ENCODE measurements around the gene RRAGB. TPM values are rescaled to one million over a fixed set of nuclear protein-coding genes. Genes with fewer than 3 reads are reported as not detected.
"Not testable (repeated sequence)": the region's sequence is repeated elsewhere in the genome, so short reads cannot be mapped to it uniquely, and the experiment has no call there.

The RRAGB gene, protein sequence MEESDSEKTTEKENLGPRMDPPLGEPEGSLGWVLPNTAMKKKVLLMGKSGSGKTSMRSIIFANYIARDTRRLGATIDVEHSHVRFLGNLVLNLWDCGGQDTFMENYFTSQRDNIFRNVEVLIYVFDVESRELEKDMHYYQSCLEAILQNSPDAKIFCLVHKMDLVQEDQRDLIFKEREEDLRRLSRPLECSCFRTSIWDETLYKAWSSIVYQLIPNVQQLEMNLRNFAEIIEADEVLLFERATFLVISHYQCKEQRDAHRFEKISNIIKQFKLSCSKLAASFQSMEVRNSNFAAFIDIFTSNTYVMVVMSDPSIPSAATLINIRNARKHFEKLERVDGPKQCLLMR
- 10 to 100 TPM; 43.2 to 51.7 (median 44.2) TPM for polyA plus RNA-seq (ENCODE audit: insufficient read length in 3 of 3)

DNA sequence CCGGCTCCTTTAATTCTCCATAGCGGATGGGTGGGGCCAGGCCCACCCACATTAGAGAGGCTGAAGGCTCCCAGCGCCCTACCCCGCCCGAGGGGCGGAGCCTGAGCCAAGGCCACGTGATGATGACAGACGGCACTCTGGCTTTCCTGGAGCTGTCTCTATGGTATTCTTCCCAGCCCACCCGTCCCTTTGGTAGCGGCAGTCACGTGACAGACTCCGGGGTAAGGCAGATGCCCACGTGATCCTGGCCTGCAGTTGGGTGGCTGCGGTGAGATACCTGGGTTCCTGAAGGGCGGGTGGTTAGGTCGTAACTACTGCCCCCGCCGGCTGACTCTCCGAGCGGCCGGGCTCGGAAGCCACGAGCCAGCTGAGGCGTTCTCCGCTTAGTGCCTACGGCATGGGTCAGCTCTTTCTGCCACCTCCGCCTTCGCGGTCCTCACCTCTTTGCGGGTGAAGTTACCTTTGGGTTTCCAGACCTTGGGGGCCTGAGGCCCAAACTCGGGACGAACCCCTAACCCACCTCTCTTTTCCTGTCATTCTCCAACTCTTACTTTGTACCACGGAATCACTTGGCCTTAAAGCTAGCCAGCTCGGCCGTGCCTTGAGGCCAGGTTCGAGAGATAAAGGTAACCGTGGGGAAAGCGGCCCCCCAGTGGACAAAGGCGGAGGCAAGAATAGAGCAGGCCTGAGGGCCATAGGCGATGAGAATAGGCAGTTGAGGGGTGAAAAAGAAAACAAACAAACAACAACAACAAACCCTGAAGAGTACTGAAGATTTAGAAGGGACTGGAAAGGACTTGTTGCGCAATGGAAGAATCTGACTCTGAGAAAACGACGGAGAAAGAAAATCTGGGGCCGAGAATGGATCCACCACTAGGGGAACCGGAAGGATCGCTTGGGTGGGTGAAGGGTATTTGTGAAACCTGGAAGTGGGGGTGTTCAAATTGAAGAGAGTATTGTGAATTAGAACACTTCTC is at the start of gene RRAGB:
RRAGB (plus strand) TSS at position 229 of the 977 bp plus-strand sequence; CDS start at position 808, 579 bp downstream.
- peak; percentile 71 to 85 (median 84) for DNase-seq (ENCODE audit: low read depth in 3 of 3, low spot score in 2 of 3)

DNA sequence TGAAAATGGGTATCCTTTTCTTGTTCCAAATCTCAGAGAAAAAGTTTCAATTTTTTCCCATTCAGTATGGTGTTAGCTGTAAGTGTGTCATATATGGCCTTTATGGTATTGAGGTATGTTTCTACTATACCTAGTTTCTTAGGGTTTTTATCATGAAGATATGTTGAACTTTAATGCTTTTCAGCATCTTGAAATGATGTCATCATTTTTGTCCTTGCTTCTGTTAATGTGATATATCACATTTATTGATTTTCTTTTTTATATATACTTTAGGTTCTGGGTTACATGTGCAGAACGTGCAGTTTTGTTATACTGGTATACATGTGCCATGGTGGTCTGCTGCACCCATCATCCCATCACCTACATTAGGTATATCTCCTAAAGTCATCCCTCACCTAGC is 49.5 kb upstream of the RRAGB start:
- no peak for DNase-seq (ENCODE audit: low read depth in 3 of 3, low spot score in 2 of 3)

DNA sequence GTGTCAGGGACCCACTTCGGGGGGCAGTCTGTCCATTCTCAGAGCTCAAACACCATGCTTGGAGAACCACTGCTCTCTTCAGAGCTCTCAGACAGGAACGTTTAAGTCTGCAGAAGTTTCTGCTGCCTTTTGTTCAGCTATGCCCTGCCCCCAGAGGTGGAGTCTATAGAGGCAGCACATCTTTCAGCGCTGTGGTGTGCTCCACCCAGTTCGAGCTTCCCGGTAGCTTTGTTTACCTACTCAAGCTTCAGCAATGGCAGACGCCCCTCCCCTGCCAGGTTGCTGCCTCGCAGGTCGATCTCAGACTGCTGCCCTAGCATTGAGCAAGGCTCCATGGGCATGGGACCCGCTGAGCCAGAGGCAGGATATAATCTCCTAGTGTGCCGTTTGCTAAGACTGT is 29.0 kb upstream of the RRAGB start:
- DNase-seq (ENCODE audit: low read depth in 3 of 3, low spot score in 2 of 3), result not testable (repeated sequence)

DNA sequence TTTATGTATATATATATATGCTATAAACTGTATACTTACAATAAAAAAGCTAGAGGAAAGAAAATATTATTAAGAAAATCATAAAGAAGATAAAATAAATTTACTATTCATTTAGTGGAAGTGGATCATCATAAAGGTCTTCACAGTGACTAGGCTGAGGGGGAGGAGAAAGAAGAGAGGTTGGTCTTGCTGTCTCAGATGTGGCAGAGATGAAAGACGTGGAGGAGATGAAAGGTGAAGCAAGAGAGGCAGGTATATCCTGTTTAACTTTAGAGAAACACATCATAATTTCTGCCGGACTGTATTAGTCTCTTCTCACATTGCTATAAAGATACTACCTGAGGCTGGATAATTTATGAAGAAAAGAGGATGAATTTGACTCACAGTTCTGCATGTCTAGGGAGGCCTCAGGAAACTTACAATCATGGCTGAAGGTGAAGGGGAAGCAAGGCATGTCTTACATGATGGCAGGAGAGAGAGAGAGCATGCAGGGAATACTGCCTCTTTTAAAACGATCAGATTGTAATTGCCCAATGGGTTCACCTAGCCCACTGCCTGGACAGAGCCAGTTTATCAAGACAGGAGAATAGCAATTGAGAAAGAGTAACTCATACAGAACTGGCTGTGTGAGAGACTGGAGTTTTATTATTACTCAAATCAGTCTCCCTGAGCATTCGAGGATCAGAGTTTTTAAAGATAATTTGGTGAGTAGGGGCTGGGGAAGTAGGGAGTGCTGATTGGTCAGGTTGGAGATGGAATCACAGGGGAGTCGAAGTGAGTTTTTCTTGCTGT is 22.1 kb upstream of the RRAGB start:
- DNase-seq (ENCODE audit: low read depth in 3 of 3, low spot score in 2 of 3), result no peak

DNA sequence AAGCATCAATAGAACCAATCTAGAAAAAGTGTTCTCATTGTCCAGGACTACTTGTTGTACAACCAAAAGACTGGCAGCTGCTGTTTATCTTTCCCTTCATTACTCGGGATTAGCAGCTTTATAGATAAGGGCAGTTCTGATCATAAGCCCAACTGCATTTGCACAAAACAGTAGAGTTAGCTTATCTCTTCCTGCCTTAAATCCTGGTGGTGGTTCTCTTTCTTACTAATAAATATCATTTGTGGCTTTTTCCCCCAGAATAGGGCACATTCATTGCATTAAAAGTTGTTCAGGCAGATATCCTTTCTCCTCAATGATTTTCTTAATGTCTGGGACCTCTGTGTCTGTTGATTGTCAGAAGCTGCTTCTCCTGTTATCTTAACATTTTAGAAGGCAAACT is 20.2 kb upstream of the RRAGB start:
- no peak for DNase-seq (ENCODE audit: low read depth in 3 of 3, low spot score in 2 of 3)

DNA sequence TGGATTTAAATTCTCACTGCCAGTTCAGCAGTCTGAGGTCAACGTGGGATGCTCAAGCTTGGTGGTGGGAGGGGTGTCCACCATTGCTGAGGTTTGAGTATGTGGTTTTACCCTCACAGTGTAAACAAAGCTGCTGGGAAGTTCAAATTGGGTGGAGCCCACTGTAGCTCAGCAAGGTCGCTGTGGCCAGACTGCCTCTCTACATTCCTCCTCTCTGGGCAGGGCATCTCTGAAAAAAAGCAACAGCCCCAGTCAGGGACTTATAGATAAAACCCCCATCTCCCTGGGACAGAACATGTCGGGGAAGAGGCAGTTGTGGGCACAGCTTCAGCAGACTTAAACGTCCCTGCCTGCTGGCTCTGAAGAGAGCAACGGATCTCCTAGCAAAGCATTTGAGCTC is 14.9 kb upstream of the RRAGB start:
- no peak for DNase-seq (ENCODE audit: low read depth in 3 of 3, low spot score in 2 of 3)

DNA sequence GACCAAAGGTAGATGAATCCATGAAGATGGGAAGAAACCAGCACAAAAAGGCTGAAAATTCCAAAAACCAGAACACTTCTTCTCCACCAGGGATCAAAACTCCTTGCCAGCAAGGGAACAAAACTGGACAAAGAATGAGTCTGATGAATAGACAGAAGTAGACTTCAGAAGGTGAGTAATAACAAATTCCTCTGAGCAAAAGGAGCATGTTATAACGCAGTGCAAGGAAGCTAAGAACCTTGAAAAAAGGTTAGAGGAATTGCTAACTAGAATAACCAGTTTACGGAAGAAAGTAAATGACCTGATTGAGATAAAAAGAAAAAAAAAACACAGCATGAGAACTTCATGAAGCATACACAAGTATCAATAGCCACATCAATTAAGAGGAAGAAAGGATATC is 14.1 kb upstream of the RRAGB start:
- DNase-seq (ENCODE audit: low read depth in 3 of 3, low spot score in 2 of 3), result not testable (repeated sequence)

DNA sequence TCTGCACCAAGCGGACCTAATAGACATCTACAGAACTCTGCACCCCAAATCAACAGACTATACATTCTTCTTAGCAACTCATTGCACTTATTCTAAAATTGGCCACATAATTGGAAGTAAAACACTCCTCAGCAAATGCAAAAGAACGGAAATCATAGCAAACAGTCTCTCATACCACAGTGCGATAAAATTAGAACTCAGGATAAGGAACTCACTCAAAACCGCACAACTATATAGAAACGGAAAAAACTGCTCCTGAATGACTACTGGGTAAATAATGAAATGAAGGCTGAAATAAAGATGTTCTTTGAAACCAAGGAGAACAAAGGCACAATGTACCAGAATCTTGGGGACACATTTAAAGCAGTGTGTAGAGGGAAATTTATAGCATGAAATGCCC is 12.5 kb upstream of the RRAGB start:
- not testable (repeated sequence) for DNase-seq (ENCODE audit: low read depth in 3 of 3, low spot score in 2 of 3)

DNA sequence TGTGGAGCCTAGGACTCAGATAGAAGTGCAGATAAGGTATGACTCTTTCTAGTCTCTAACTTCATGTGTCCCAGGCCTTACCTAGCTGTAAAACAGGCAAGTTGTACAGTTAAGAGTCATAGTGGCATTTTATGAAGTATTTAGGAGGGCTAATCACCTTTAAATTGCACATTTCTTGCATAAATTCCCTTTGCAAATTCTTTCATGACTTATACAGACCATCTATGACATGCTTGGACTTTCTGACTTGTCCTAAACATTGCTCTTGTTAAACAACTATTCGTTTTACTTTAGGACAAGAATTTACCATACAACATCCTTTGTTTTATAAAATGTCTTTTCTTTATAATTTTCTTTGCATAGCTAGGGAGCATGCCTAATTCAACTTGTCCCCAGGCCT is 7.8 kb upstream of the RRAGB start:
- no peak for DNase-seq (ENCODE audit: low read depth in 3 of 3, low spot score in 2 of 3)

DNA sequence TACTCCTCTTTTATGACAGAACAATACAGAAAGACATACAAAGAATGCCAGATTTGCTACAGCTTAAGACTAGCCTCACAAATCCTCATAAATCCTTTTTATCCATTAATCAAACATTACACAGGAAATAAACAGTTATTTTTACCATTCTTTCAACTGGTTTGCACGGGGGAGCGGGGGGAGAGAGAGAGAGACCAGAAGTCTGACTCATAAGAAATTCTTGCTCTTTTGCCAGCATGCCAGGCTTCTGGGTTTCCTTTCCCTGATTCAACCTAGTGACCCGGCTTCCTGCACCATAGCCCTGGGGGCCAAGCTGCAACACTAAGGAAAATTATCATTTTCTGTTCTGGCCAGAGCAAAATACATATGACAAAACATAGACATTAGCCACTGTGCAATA is 6.8 kb upstream of the RRAGB start:
- DNase-seq (ENCODE audit: low read depth in 3 of 3, low spot score in 2 of 3), result no peak

DNA sequence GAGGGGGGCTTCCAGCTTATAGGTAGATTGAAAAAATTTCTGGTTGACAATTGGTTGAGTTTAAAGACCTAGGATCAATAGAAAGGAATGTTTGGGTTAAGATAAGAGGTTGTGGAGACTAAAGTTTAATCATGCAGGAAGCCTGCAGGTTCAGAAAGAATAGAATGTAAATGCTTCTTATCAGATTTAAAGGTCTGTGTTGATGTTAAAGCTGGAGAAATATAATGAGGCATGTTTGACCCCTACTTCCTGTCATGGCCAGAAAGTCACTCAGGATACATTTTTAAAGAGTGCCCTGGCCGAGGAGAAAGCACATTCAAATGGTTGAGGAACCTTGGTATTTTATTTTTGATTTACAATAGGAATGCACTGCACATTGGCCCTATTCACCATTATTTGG is 3.9 kb upstream of the RRAGB start:
- no peak for DNase-seq (ENCODE audit: low read depth in 3 of 3, low spot score in 2 of 3)

DNA sequence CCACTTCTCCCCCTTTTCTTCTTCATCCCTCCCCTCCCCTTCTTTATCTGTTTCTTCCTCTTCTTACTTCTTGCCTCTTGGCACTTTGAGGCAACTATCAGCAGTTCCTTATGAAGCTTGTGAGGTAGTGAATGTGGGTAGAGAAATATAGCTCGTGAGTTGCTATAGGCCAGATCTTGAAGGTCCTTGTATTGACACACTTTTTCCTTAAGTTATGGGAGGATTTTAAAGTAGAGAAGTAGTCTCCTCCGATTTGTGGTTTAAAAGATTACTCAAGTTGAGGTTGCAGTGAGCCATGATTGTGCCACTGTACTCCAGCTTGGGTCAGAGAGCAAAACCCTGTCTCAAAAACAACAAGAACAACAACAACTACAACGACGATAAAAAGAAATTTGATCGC is 3.4 kb upstream of the RRAGB start:
- DNase-seq (ENCODE audit: low read depth in 3 of 3, low spot score in 2 of 3), result no peak

DNA sequence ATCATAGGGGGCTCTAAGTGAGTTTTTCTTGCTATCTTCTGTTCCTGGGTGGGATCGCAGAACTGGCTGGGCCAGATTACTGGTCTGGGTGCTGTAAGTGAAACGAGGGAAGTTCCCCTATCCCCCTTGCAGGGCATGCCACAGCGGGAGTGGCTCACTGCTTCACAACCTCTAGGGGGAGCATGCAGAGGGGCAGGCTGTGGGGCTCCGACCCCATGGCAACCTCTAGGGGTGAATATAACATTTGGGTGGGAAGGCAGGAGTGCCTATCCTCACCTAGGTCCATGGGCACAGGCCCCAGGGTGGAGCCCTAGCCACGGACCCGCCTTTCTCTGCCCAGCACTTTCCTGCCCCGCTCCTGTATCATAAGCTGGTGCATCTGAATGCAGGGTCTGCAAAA is 1.7 kb upstream of the RRAGB start:
- DNase-seq (ENCODE audit: low read depth in 3 of 3, low spot score in 2 of 3), result no peak

DNA sequence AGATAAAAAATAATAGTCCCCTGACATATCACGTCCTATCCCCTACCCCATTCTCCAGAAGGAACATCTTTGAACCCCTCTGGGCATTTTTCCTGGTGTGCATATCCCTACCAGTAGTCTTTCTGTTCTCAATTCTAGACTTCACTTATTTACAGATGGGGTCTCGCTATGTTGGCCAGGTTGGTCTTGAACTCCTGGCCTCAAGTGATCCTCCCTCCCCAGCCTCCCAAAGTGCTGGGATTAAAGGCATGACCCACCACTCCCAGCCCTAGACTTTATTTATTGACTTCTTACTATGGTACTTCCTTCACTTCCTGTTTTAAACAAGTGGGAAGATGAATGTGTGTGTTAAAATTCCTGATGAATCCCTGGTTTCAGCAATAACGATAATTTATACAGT is 612 bp upstream of the RRAGB start:
- no peak for DNase-seq (ENCODE audit: low read depth in 3 of 3, low spot score in 2 of 3)

DNA sequence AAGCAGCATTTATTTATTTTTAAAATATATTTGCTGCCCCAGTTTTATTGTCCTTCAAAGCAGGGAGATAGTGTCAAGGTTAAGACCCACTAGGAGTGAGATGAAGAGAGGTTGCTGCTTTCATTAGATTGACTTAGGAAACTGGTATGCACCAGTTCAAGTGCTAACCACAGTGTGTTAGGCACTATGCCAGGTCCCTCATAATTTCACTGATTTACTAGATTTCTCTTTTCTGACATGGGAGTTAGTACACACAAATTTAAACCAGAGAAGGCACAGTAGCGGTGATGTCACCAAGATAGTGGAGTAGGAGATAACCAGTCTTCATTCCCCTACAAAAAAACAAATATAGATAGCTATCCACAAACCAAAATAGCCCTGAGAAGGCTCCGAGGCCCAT is 14.3 kb downstream of the RRAGB start:
- DNase-seq (ENCODE audit: low read depth in 3 of 3, low spot score in 2 of 3), result no peak

DNA sequence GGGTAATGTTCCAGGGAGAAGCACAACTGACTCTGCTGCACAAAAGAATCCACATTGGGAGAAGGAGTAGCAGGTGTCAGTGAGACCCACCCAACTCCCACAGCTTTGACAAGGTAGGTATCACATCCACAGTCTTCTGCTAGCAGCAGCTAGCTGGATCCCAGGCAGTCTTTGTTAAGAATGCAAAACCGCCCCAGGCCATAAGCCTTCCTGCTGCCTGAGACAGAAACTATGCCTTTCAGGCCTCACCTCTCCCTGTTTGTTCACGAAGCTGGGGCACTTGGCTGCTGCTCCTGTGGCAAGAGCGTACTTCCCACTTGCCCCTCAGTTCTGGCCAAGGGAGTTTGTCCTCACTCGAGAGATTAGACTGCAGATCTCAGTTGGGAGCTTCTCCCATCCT is 21.4 kb downstream of the RRAGB start:
- DNase-seq (ENCODE audit: low read depth in 3 of 3, low spot score in 2 of 3), result no peak

DNA sequence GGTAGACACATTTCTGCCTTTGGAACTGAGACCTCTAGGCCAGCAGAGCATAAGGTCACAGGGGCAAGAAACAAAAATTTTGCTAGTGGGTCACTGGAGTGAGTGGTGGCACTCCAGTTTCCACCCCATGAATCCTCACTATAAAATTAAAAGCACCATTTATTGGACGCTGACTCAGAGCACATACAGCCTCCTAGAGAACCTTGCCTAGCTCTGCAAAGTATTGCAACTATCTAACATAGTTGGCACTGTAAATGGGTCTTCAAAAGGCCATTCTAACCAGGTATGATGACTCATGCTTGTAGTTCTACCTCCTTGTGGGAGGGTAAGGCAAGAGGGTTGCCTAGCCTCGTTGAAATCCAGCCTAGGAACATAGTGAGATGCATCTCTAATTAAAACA is 25.1 kb downstream of the RRAGB start:
- DNase-seq (ENCODE audit: low read depth in 3 of 3, low spot score in 2 of 3), result no peak

DNA sequence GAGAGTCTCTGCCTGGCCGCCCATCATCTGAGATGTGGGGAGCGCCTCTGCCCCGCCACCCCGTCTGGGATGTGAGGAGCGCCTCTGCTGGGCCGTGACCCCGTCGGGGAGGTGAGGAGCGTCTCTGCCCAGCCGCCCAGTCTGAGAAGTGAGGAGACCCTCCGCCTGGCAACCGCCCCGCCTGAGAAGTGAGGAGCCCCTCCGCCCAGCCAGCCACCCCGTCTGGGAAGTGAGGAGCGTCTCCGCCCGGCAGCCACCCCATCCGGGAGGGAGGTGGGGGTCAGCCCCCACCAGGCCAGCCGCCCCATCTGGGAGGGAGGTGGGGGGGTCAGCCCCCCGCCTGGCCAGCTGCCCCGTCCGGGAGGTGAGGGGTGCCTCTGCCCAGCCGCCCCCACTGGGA is 30.9 kb downstream of the RRAGB start:
- not testable (repeated sequence) for DNase-seq (ENCODE audit: low read depth in 3 of 3, low spot score in 2 of 3)

DNA sequence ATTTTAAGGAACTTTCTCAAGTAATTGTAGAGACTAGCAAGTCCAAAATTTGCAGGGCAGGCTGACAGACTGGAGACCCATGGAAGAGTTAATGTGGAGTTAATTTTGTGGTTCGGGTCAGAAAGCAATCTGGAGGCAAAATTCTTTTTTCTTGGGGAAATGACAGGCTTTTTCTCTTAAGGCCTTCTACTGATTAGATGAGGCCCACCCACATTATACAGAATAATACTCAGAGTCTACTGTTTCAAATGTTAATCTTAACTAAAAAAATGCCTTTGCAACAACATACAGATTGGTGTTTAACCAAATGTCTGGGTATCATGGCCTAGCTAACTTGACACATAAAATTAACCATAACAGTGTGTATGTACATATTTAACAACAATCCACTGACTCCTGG is 32.7 kb downstream of the RRAGB start:
- DNase-seq (ENCODE audit: low read depth in 3 of 3, low spot score in 2 of 3), result no peak

DNA sequence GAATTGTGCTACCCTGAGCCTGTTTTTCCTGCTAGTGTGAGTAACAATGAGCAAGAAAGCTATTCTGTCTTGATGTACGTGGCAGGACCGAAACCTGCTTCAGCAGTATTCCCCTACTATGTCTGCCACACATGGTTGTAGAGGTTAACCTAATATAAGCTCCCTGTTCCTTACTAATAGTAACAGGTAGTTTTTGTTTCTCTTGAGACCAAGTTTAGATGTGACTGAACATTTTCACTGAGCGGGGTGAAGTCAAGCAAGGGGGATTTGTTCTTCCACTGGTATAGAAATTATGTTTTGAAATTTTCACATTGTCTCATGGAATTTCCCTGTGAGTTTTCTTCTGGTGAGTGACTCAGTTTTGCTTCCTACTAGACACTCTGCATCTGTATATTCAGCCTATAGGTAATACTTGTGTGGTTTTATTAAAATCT is 37.3 kb downstream of the RRAGB start:
- no peak for DNase-seq (ENCODE audit: low read depth in 3 of 3, low spot score in 2 of 3)

DNA sequence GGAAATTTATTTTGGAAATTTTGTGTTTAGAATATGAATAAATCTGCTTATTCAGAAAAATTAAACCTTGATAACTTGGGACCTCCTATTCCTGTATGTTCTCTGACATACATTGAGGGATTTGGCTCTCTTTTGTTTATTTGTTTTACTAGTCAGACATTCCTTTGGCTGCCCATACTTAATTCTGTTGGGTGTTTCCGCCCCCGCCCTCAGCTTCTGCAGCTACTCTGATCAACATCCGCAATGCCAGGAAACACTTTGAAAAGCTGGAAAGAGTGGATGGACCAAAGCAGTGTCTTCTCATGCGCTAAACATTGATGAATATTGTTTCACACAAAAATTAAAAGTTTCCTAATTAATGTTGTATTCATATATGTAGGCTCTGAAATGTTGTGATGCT is 40.5 kb downstream of the RRAGB start:
- no peak for DNase-seq (ENCODE audit: low read depth in 3 of 3, low spot score in 2 of 3)
